Body of pancreas (tissue), 4 donors: ENCODE measurements around the gene MC4R.

ENCODE experiments used
- CTCF ChIP-seq, 7 experiments: fragments of 450-650 bp in 4 of 7; fragments of 200-600 bp in 3 of 7; sonication (generic) in 3 of 7; IDR thresholded peaks; one replicate each; pipeline ENCODE4 v1.5.1; 2016 to 2019; ENCODE audit warnings: antibody characterized with exemption in 7 of 7
- POLR2A ChIP-seq, 3 donors: fragments of 450-650 bp; IDR thresholded peaks; one replicate each; pipeline ENCODE4 v1.6.1; 2016; ENCODE audit warnings: antibody characterized with exemption in 3 of 3, mild to moderate bottlenecking in 2 of 3

DNA sequence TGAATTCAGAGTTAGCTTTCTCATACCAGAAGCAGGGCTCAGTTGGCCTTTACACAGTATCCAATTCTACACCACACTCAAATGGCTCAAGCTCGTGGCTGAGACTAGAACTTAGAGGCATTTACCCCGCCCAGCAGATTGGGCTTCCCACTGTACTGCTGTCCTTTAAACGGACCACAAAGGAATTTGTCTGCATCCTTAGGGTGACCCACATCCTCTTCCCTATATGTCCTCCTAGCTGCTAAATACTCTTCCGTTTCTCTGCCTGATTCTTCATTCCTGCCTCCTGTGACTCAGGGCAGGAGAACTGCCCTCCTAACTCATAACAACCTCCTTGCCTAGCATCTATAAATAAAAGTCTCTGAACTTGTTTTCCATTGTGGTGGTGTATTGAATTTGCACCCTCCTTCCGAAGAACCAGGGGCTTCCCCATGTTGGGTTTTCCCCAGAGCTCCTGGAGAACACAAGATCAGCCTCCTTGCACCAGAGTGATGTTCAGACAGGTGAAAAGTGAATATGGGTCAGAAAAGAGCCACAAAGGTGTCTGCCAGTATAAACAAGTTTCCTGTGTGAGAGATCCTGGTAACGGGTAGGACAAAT lies 32.0 kb upstream of the MC4R start:
- TF ChIP-seq CTCF (IDR thresholded peaks at IDR 0.05) (no peak), POLR2A (IDR thresholded peaks at IDR 0.05) (no peak)
